HCT116 (cell line): ENCODE data around the gene RPS17. TPM values are rescaled to one million over a fixed set of nuclear protein-coding genes. Genes with fewer than 3 reads are reported as not detected.

ENCODE experiments used
- ATAC-seq: fragments of 200-7000 bp; cut with Tn5 transposase; 2 replicates; pipeline ENCODE4 v1.9.1; 2020; ENCODE audit warnings: mild to moderate bottlenecking, moderate library complexity
- BruUV-seq: library from RNA; stranded (reverse); fragments of 400-500 nt; replicated peaks from 2 replicates; lab custom pipeline; 2021; lab: Mats Ljungman, UMichigan
- CTCF ChIA-PET: fragments of 300-600 bp; sonication (Branson Sonifier 250); formaldehyde crosslinking; loops from one replicate; lab custom pipeline; 2021; ENCODE audit warnings: antibody characterized with exemption; lab: Charles Lee
- POLR2A ChIA-PET: fragments of 300-600, 350-600 bp; sonication (Branson Sonifier 250); formaldehyde crosslinking; loops from one replicate; lab custom pipeline; 2021; ENCODE audit warnings: antibody characterized with exemption; lab: Charles Lee
- RAD21 ChIA-PET, 2 experiments: fragments of 300-600 bp; sonication (Branson Sonifier 250); formaldehyde crosslinking; loops; one replicate each; lab custom pipeline; 2023; ENCODE audit warnings: low total read pairs in 2 of 2; ENCODE audit not compliant: uncharacterized antibody in 2 of 2, unreplicated experiment in 2 of 2, low non-redundant PET in 1 of 2; lab: Charles Lee
- DNase-seq: peaks from one replicate; pipeline ENCODE4 v3.0.0-alpha.2; 2010; ENCODE audit warnings: low read depth, low spot score
- H2AFZ ChIP-seq: fragments of 200-600 bp; shearing (Covaris generic), sonication (generic); 2 replicates; pipeline ENCODE4 v1.6.1; 2017; ENCODE audit warnings: low read depth, mixed run types, mixed read lengths, antibody characterized with exemption, low read length; ENCODE audit not compliant: poor library complexity, severe bottlenecking
- H3K27ac ChIP-seq: 2 replicates; pipeline ENCODE4 v1.5.1; 2012; ENCODE audit warnings: low read depth, low read length
- H3K27me3 ChIP-seq: fragments of 200-600 bp; sonication (generic); 2 replicates; pipeline ENCODE4 v1.6.1; 2016; ENCODE audit warnings: mixed run types, low read length, mixed read lengths; ENCODE audit not compliant: insufficient read depth
- H3K36me3 ChIP-seq, 2 experiments: fragments of 200-500 bp in 1 of 2; fragments of 200-600 bp in 1 of 2; sonication (Bioruptor generic) in 1 of 2; sonication (generic) in 1 of 2; 2 replicates each; pipeline versions ENCODE4 v1.5.1 to v1.6.1; 2014 to 2016; ENCODE audit warnings: low read length in 2 of 2, inconsistent platforms in 1 of 2, mixed read lengths in 1 of 2, mixed run types in 1 of 2; ENCODE audit not compliant: insufficient read depth in 2 of 2, control insufficient read depth in 1 of 2
- H3K4me1 ChIP-seq, 2 experiments: fragments of 200-600 bp in 1 of 2; sonication (generic) in 1 of 2; 2 replicates each; pipeline versions ENCODE4 v1.5.1 to v1.6.1; 2012 to 2017; ENCODE audit warnings: low read length in 2 of 2, inconsistent platforms in 1 of 2, mild to moderate bottlenecking in 1 of 2, mixed read lengths in 1 of 2, mixed run types in 1 of 2, moderate library complexity in 1 of 2; ENCODE audit not compliant: insufficient read depth in 2 of 2, control insufficient read depth in 1 of 2
- H3K4me2 ChIP-seq: fragments of 200-600 bp; sonication (generic); 2 replicates; pipeline ENCODE4 v1.6.1; 2017; ENCODE audit warnings: mixed run types, low read length, mixed read lengths
- H3K4me3 ChIP-seq, 2 experiments: fragments of 200-600 bp in 1 of 2; sonication (generic) in 1 of 2; replicated peaks in 1 of 2; 2 replicates each; pipeline ENCODE4 v1.5.1; 2011 to 2016; ENCODE audit warnings: low read length in 2 of 2, control low read depth in 1 of 2, low read depth in 1 of 2, mild to moderate bottlenecking in 1 of 2, mixed read lengths in 1 of 2, mixed run types in 1 of 2
- H3K79me2 ChIP-seq: fragments of 200-600 bp; sonication (generic); 2 replicates; pipeline ENCODE4 v1.6.1; 2017; ENCODE audit warnings: mild to moderate bottlenecking, mixed run types, low read length, moderate library complexity, mixed read lengths; ENCODE audit not compliant: insufficient read depth
- H3K9ac ChIP-seq: fragments of 200-600 bp; sonication (generic); 2 replicates; pipeline ENCODE4 v1.6.1; 2016; ENCODE audit warnings: low read length, mixed read lengths
- H3K9me2 ChIP-seq: fragments of 200-600 bp; sonication (generic), shearing (Covaris generic); 2 replicates; pipeline ENCODE4 v1.6.1; 2017; ENCODE audit warnings: mixed run types, mild to moderate bottlenecking, moderate library complexity; ENCODE audit not compliant: insufficient read depth
- H3K9me3 ChIP-seq, 2 experiments: fragments of 200-500 bp in 1 of 2; fragments of 200-600 bp in 1 of 2; sonication (Bioruptor generic) in 1 of 2; sonication (generic) in 1 of 2; 2 replicates each; pipeline ENCODE4 v1.6.1; 2014 to 2017; ENCODE audit warnings: low read length in 2 of 2, mixed read lengths in 2 of 2, inconsistent platforms in 1 of 2, low read depth in 1 of 2, mild to moderate bottlenecking in 1 of 2, mixed run types in 1 of 2, moderate library complexity in 1 of 2; ENCODE audit not compliant: control insufficient read depth in 1 of 2, insufficient read depth in 1 of 2
- H4K20me1 ChIP-seq: fragments of 200-600 bp; sonication (generic), shearing (Covaris generic); 2 replicates; pipeline ENCODE4 v1.6.1; 2017; ENCODE audit warnings: mixed run types, mild to moderate bottlenecking, moderate library complexity; ENCODE audit not compliant: insufficient read depth
- CBX3 ChIP-seq: IDR thresholded peaks from 2 replicates; pipeline ENCODE4 v1.6.1; 2012; ENCODE audit warnings: low read depth
- CEBPB ChIP-seq: IDR thresholded peaks from 2 replicates; pipeline ENCODE4 v1.6.1; 2012; ENCODE audit warnings: low read depth
- ELF1 ChIP-seq: IDR thresholded peaks from 2 replicates; pipeline ENCODE4 v1.6.1; 2012; ENCODE audit warnings: low read depth, borderline replicate concordance
- EZH2 ChIP-seq: fragments of 200-600 bp; sonication (generic); IDR thresholded peaks from 2 replicates; pipeline ENCODE4 v1.6.1; 2017; ENCODE audit warnings: antibody characterized with exemption, mixed run types
- JUND ChIP-seq: IDR thresholded peaks from 2 replicates; pipeline ENCODE4 v1.6.1; 2012
- POLR2A ChIP-seq: IDR thresholded peaks from 2 replicates; pipeline ENCODE4 v1.7.0; 2011; ENCODE audit warnings: borderline replicate concordance; ENCODE audit not compliant: insufficient read depth, insufficient read length; ENCODE audit errors: extremely low read depth
- RAD21 ChIP-seq: IDR thresholded peaks from 2 replicates; pipeline ENCODE4 v1.6.1; 2012; ENCODE audit warnings: low read depth, mild to moderate bottlenecking
- SIN3A ChIP-seq: IDR thresholded peaks from 2 replicates; pipeline ENCODE4 v1.6.1; 2012; ENCODE audit warnings: low read depth
- SRF ChIP-seq: IDR thresholded peaks from 2 replicates; pipeline ENCODE4 v1.6.1; 2012; ENCODE audit warnings: low read depth
- ZFX ChIP-seq: fragments of 450-650 bp; IDR thresholded peaks from 2 replicates; pipeline ENCODE4 v1.6.1; 2017
- ZNF274 ChIP-seq: fragments of 200-500 bp; sonication (Bioruptor generic); IDR thresholded peaks from 2 replicates; pipeline ENCODE4 v1.6.1; 2014; ENCODE audit warnings: mild to moderate bottlenecking, low read depth, low read length, inconsistent platforms
- intact Hi-C: fragments of 100-400 bp; cut with micrococcal nuclease; formaldehyde crosslinking; loops from 2 replicates; pipeline ENCODE4 v1.10.0; 2022
- total RNA-seq: library from RNA; stranded (reverse); gene quantifications from one replicate; pipeline ENCODE4 v1.2.1, GENCODE V29; 2021; ENCODE audit not compliant: unreplicated experiment
- TF ChIP-seq, protein P1 (sequence below), 3 experiments: fragments of 200-600 bp in 1 of 3; sonication (generic) in 1 of 3; IDR thresholded peaks in 2 of 3; conservative IDR thresholded peaks in 1 of 3; 2 replicates each; pipeline ENCODE4 v1.5.1; 2012 to 2017; ENCODE audit warnings: low read depth in 2 of 3, low read length in 2 of 3, antibody characterized with exemption in 1 of 3, borderline replicate concordance in 1 of 3, control low read depth in 1 of 3, mild to moderate bottlenecking in 1 of 3, mixed read lengths in 1 of 3, mixed run types in 1 of 3, moderate library complexity in 1 of 3; ENCODE audit not compliant: insufficient read depth in 1 of 3
- TF ChIP-seq, protein P2 (sequence below): IDR thresholded peaks from 2 replicates; pipeline ENCODE4 v1.6.1; 2012
- TF ChIP-seq, protein P3 (sequence below): IDR thresholded peaks from 2 replicates; pipeline ENCODE4 v1.6.1; 2012
- TF ChIP-seq, protein P4 (sequence below): IDR thresholded peaks from 2 replicates; pipeline ENCODE4 v1.6.1; 2011; ENCODE audit warnings: mild to moderate bottlenecking, low read length, moderate library complexity; ENCODE audit not compliant: insufficient replicate concordance; ENCODE audit errors: extremely low read depth

RPS17 gene
- total RNA-seq, 1 experiment from 2014 or later = 2,385 TPM

DNA sequence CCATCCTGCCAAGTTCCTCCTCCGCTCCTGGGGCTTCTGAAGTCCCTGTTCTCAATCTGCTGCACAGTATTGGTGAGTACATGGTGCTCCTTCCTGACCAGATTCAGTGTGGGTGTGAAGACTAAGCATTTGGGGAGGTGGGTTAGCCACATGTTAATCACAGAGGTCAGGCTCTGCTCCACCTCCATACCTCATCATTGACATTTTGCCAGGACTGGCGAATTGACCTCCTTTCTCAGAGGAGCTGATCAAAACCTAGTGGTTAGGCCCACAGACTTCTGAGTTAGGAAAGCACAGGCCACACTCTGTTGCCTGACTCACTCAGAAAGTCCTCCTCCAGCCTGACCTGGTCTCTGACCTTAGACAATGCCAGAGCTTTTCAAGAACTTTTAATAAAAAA lies 8.4 kb upstream of the RPS17 start:
- Histone ChIP-seq H3K9me2 (no peaks in the 10 kb centered on the region), H3K9me3 (no peaks in the 10 kb centered on the region), H3K4me2 (no peak overlapping the region), H3K4me3 (no peak overlapping the region), H3K27ac (no peak overlapping the region), H4K20me1 (no peaks in the 10 kb centered on the region), H2AFZ (no peak overlapping the region), H3K27me3 (peaks cover 16% of the 10 kb centered on the region; the same call in 1 of the 2 replicates), H3K9ac (no peak overlapping the region), H3K79me2 (no peaks in the 10 kb centered on the region), H3K36me3 (no peaks in the 10 kb centered on the region), H3K4me1 (peaks cover 0 to 3% of the 10 kb centered on the region in 2 experiments; a peak in 1 of 4 replicates)
- ChIA-PET CTCF (interaction anchor here (2.3 kb wide), 1 partner anchor 18 kb away, joined by 5 read pairs; no protein-coding TSS in a partner anchor), POLR2A (no interaction called here), RAD21 (no interaction called here)
- ATAC-seq (no peak), DNase-seq (no peak)
- intact Hi-C loops = no loop called here
- TF ChIP-seq, protein P1, sequence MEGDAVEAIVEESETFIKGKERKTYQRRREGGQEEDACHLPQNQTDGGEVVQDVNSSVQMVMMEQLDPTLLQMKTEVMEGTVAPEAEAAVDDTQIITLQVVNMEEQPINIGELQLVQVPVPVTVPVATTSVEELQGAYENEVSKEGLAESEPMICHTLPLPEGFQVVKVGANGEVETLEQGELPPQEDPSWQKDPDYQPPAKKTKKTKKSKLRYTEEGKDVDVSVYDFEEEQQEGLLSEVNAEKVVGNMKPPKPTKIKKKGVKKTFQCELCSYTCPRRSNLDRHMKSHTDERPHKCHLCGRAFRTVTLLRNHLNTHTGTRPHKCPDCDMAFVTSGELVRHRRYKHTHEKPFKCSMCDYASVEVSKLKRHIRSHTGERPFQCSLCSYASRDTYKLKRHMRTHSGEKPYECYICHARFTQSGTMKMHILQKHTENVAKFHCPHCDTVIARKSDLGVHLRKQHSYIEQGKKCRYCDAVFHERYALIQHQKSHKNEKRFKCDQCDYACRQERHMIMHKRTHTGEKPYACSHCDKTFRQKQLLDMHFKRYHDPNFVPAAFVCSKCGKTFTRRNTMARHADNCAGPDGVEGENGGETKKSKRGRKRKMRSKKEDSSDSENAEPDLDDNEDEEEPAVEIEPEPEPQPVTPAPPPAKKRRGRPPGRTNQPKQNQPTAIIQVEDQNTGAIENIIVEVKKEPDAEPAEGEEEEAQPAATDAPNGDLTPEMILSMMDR (IDR thresholded peaks at IDR 0.05 in 2 of 3, conservative IDR thresholded peaks at IDR 0.05 in 1 of 3; ENCODE audit: borderline replicate concordance in 1 of 3, insufficient read depth in 1 of 3, low read depth in 2 of 3, low read length in 2 of 3) = no peak
- TF ChIP-seq JUND (no peak), SRF (no peak), ZFX (no peak), POLR2A (no peak), ELF1 (no peak), SIN3A (no peak), EZH2 (no peak), CEBPB (no peak), ZNF274 (no peak), CBX3 (no peak), RAD21 (no peak)
- TF ChIP-seq, protein P2, sequence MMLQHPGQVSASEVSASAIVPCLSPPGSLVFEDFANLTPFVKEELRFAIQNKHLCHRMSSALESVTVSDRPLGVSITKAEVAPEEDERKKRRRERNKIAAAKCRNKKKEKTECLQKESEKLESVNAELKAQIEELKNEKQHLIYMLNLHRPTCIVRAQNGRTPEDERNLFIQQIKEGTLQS = no peak
- TF ChIP-seq, protein P3, sequence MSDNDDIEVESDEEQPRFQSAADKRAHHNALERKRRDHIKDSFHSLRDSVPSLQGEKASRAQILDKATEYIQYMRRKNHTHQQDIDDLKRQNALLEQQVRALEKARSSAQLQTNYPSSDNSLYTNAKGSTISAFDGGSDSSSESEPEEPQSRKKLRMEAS = no peak
- TF ChIP-seq, protein P4, sequence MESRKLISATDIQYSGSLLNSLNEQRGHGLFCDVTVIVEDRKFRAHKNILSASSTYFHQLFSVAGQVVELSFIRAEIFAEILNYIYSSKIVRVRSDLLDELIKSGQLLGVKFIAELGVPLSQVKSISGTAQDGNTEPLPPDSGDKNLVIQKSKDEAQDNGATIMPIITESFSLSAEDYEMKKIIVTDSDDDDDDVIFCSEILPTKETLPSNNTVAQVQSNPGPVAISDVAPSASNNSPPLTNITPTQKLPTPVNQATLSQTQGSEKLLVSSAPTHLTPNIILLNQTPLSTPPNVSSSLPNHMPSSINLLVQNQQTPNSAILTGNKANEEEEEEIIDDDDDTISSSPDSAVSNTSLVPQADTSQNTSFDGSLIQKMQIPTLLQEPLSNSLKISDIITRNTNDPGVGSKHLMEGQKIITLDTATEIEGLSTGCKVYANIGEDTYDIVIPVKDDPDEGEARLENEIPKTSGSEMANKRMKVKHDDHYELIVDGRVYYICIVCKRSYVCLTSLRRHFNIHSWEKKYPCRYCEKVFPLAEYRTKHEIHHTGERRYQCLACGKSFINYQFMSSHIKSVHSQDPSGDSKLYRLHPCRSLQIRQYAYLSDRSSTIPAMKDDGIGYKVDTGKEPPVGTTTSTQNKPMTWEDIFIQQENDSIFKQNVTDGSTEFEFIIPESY = no peak
- BruUV-seq = no TSS peak
